ENCODE data around the gene SLFN12L.
"Not testable (repeated sequence)": the region's sequence is repeated elsewhere in the genome, so short reads cannot be mapped to it uniquely, and the experiment has no call there.

SLFN12L gene

GRCh38 chr17:35519439-35519838, 18.0 kb downstream of the SLFN12L start:
- DNase-seq (ENCODE audit: low spot score) = no peak
- H3K4me3 ChIP-seq = no peak overlapping the region
- H3K27ac ChIP-seq = no peak overlapping the region
- no peak for TF ChIP-seq CTCF (IDR thresholded peaks at IDR 0.05)

- H3K27ac ChIP-seq; DNase-seq (ENCODE audit: low spot score); H3K4me3 ChIP-seq: not testable (repeated sequence)
These were observed 19.0 kb downstream of the SLFN12L start for GRCh38 chr17:35518431-35518830.

- H3K4me3 ChIP-seq = no peak overlapping the region
- H3K27ac ChIP-seq = no peak overlapping the region
- no peak for DNase-seq (ENCODE audit: low spot score)
- no peak for TF ChIP-seq CTCF (IDR thresholded peaks at IDR 0.05)
These were observed 22.5 kb downstream of the SLFN12L start for GRCh38 chr17:35515027-35515426.

GRCh38 chr17:35514564-35514963, 22.9 kb downstream of the SLFN12L start:
- no peak for TF ChIP-seq CTCF (IDR thresholded peaks at IDR 0.05)
- DNase-seq (ENCODE audit: low spot score) = no peak
- Histone ChIP-seq H3K4me3 (no peak overlapping the region), H3K27ac (no peak overlapping the region)

GRCh38 chr17:35510052-35510451, 27.4 kb downstream of the SLFN12L start:
- no peak for TF ChIP-seq CTCF (IDR thresholded peaks at IDR 0.05)
- Histone ChIP-seq H3K27ac (no peak overlapping the region), H3K4me3 (no peak overlapping the region)
- no peak for DNase-seq (ENCODE audit: low spot score)

- DNase-seq (ENCODE audit: low spot score); H3K4me3 ChIP-seq; H3K27ac ChIP-seq: not testable (repeated sequence)
These were observed 29.8 kb downstream of the SLFN12L start for GRCh38 chr17:35507714-35508113.

GRCh38 chr17:35499548-35499947, 37.9 kb downstream of the SLFN12L start:
- Histone ChIP-seq H3K27ac (no peak overlapping the region), H3K4me3 (no peak overlapping the region)
- no peak for DNase-seq (ENCODE audit: low spot score)
- TF ChIP-seq CTCF (IDR thresholded peaks at IDR 0.05) = no peak

- no peak for TF ChIP-seq CTCF (IDR thresholded peaks at IDR 0.05)
- Histone ChIP-seq H3K27ac (no peak overlapping the region), H3K4me3 (peak overlapping the region; percentile 42)
- no peak for DNase-seq (ENCODE audit: low spot score)
These were observed 38.9 kb downstream of the SLFN12L start for GRCh38 chr17:35498448-35499178.

Data from coronary artery (tissue), 2 donors.